Left forelimb (tissue), 1 donor: ENCODE data around the gene CTDSPL.

Experiments used
- DNase-seq: peaks from one replicate; pipeline ENCODE4 v3.0.0-alpha.2; 2018; ENCODE audit warnings: low spot score

Gene CTDSPL

GRCh38 chr3:37943631-37944314 lies 82.1 kb downstream of the CTDSPL start:
- DNase-seq: no peak

DNA sequence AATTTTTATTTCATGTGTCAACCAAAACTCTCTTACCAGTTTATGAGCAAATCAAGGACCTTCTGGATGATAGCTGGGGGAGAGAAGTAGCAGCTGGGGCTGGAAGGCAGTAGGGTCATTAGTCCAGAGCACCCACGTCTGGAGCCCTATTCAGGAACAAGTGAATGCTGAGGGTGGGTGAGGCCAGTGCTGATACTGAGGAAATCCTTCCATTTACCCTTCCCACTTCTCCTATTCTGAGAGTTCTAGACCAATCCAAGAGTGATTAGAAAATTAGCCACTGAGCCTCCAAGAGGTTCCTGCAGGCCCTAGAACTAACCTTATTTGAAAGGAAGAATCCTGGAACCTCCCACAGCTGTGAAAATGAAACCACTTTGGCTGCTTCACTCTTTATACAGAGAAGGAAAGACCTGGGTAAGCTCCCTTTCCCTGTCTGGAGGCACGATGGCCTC lies 82.7 kb downstream of the CTDSPL start:
- no peak for DNase-seq

- no peak for DNase-seq
Measured at GRCh38 chr3:37945156-37945806, 83.6 kb downstream of the CTDSPL start.

- DNase-seq: no peak
Measured at GRCh38 chr3:37945807-37946530, 84.3 kb downstream of the CTDSPL start.

- no peak for DNase-seq
Measured at GRCh38 chr3:37946531-37946889, 84.8 kb downstream of the CTDSPL start.

DNA sequence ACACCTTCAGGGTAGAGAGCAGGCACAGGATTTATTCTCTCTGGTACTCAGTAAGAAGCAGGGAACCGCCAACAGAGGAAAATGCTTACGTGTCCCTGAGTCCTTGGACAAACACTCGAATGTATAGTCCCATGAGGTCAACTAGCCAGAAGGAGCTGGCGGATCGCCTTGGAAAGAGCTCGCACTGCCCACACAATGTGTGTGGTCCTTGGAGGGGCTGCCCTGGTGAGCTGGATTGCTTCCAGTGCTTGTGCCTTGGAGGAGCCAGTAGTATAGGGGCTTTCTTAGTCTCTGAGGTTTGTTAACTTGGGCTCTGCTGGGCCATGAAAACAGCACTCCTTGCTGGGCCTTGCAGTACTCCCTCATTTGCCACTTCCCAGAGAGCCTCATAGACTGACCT lies 88.2 kb downstream of the CTDSPL start:
- DNase-seq: peak; percentile 74

DNA sequence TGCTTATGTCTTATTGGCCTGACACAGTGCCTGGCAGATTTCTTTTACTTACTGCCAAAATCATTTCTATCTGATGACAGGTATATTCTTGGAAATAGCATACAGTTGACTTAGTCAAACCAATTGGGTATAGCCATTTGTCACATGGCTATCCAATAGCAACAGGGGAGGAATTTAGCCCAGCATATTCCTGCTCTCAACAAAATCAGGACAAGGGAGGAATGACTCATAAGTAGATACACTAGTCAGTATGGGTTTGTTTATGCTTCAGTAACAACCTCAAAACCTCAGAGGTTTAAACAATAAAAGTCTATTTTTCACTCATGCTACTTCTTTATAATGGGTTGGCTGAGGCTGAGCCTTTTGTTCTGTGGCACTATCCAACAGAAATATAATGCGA lies 90.9 kb downstream of the CTDSPL start:
- DNase-seq: no peak

- no peak for DNase-seq
Measured at GRCh38 chr3:37953226-37953625, 91.5 kb downstream of the CTDSPL start.

DNA sequence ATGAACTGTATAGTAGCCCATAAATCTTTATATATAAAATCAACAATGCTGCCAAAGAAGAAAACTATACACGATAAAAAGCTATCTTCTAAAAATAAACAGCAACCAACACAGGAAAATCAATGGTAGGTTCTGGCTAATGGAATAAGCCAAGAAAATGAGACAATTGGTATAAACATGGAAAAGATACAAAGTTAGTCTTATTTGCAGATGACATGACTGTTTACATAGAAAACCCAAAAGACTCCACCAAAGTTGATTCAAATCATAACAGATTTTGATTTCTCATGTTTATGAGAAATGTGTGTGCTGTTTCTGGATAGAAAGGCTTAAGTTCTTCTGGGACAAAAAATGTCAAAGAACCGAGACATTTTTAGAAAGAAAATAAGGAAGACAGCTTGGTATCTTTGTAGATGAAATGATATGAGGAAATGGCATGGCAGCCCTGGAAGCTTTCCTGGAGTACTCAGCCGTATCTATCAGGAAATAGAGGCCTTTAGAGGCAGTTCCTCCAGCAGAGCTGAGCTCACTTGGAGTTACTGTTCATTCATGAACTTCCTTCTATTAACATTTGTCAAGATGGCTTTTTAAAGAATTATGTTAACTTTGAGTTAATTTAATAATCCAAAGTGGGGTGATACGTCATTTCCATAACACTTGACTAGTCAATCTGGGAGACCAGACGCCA lies 92.2 kb downstream of the CTDSPL start:
- DNase-seq: no peak

- DNase-seq: no peak
Measured at GRCh38 chr3:37954881-37955280, 93.2 kb downstream of the CTDSPL start.

DNA sequence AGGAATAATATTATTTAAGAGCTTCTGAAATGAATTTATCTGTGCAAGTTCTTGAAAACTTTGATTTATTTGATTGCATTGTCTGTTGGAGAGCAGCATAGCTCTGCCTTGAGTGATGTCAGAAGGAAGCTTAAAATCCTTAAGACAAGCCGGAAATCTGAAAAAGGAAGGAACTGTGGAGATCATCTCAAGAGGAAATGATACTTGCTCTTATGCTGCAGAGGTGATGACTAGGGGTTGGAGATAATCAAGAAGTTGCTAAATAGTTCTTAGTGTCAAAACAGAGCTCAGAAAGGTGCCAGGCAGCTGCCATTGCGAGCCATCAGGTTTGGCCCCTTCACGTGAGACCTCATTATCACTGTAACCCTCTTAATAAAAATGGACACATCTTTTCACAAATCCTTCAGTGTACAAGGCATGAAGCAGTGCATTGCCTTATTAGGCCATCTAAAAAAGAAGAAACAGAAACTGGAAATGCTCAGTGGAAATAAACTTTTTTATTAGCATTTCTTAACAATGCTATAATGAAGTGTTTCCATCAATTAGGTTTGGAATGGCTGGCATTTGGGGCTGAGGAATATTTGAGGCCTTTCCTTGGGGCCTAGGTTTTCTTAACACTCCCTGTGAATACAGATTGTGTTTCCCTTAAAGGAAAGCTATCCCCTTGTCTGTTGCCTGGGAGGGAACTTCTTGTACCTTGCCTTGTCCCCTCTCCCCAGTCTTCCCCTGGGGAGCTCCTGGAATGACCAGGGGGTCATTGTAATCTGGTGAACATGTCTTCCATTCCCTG lies 94.4 kb downstream of the CTDSPL start:
- peak; percentile 1 for DNase-seq

- peak; percentile 45 for DNase-seq
Measured at GRCh38 chr3:37956723-37957538, 95.3 kb downstream of the CTDSPL start.

DNA sequence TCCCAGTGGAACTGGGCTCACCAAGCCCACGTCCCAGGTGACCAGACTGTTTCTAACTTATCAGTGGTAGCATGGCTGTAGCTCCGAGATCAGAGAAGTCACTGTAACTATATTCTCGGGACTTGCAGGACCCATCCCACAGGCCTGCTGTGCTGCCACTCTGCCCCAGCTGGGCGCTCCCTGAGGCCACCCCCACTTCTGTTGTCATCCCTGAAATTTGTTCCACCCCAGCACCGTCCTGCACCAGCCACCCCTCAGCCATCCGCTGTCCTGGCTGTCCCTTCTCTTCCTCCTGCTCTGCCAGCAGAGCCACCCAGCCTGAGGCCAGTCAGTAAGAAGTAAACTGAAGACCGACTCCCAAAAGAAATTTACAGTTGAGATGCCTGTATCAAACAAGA lies 95.9 kb downstream of the CTDSPL start:
- no peak for DNase-seq

- no peak for DNase-seq
Measured at GRCh38 chr3:37961622-37962431, 100.1 kb downstream of the CTDSPL start.

- DNase-seq: no peak
Measured at GRCh38 chr3:37963016-37963415, 101.3 kb downstream of the CTDSPL start.

- no peak for DNase-seq
Measured at GRCh38 chr3:37963635-37964034, 102.0 kb downstream of the CTDSPL start.

DNA sequence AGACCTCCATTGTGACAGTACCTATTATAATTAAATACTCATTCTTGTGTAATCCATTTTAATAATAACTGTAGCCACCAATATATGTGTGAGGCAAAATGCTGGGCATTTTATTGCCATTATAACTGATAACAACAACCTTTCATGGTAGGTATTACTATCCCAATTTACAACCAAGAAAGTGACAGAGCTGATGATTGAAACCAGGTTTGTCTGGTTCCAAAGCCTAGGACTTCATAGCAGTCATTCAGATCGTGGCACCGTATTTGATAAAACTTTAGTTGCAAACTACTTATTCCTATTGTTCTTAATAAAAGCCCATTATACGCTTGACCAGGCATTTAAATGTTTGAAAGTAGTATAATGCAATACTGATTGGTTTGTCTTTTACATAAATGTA lies 102.5 kb downstream of the CTDSPL start:
- no peak for DNase-seq

- DNase-seq: no peak
Measured at GRCh38 chr3:37964716-37965115, 103.0 kb downstream of the CTDSPL start.

DNA sequence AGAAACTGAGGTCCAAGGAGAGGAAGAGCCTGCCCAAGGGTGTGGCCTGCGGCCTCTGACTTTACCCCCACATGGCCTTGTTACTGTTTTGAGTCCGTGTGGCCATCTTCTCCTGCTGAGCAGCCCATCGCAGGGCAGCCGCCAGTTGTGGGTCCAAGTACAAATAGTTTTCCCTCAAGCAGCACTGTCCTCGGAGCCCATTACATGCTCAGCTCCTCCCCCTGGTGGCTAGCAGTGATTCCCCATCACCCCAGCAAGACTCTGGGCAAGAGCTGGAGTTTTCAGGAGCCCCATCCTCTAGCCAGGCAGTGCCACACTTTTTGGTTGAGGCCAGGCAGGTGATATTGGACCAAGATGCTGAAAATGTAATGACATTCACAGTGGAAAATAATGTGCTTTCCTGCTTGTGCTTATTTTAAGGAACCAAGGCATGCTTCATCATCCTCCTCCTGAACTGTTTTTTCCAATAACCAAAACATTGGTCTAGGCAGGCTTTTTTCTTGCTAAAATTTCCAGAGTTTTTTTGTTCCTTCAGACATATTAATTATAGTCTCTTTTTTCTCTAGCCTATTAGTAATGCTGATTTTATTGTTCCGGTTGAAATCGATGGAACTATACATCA lies 105.7 kb downstream of the CTDSPL start:
- no peak for DNase-seq

DNA sequence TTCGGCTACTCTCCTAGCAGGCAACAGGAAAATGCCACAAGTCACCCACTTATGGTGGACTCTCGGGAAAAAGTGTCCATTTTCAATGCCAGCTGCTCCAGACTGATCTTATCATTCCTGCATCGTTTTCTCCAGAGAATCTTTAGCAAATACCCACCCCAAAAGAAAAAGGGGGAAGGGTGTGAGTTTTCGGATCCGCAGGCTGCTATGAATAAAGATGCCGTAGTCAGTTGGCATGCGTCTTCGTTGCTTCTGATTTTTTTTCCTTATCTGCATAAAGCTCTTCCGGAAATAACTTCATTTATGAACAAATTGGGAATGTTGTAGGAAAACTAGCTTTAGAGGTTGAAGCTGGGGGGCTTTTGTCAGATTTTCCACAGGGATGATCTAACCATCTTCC lies 106.5 kb downstream of the CTDSPL start:
- DNase-seq: no peak
